ENCODE data around the gene UNC5C. TPM values are rescaled to one million over a fixed set of nuclear protein-coding genes. Genes with fewer than 3 reads are reported as not detected.

UNC5C gene
- polyA plus RNA-seq, 1 of the 3 experiments (the other 2 are of a cell fraction): 3.3 TPM

GRCh38 chr4:95450294-95450693, 98.5 kb downstream of the UNC5C start:
- Histone ChIP-seq H3K9ac (no peak overlapping the region), H3K27ac (ENCODE audit: low read depth in 2 of 2, low read length in 1 of 2) (no peak overlapping the region; a peak in 1 of 4 replicates), H3K79me2 (ENCODE audit: insufficient read depth) (no peaks in the 10 kb centered on the region), H3K4me2 (no peak overlapping the region), H3K4me1 (ENCODE audit: control insufficient read depth in 1 of 2, insufficient read depth in 2 of 2, low read depth in 1 of 2, low read length in 1 of 2) (peaks cover 0 to 15% of the 10 kb centered on the region in 2 experiments; a peak in 2 of 4 replicates), H2AFZ (ENCODE audit: low read depth) (no peak overlapping the region), H3K9me2 (no peaks in the 10 kb centered on the region), H3K4me3 (ENCODE audit: low read depth in 2 of 2, low read length in 1 of 2) (no peak overlapping the region), H4K20me1 (ENCODE audit: insufficient read depth) (no peaks in the 10 kb centered on the region), H3F3A (replicated peaks; ENCODE audit: insufficient read depth) (no peaks in the 10 kb centered on the region), H3K27me3 (ENCODE audit: insufficient read depth) (no peaks in the 10 kb centered on the region), H3K36me3 (replicated peaks in 1 of 2; ENCODE audit: control insufficient read depth in 1 of 2, insufficient read depth in 2 of 2, low read length in 1 of 2) (peaks cover 0 to 12% of the 10 kb centered on the region in 2 experiments), H3K9me3 (no peaks in the 10 kb centered on the region)
- POLR2A ChIA-PET: no interaction called here
- CTCF ChIA-PET: no interaction called here
- no peak for TF ChIP-seq USF1 (IDR thresholded peaks at IDR 0.05; ENCODE audit: borderline replicate concordance, low read depth)
- no peak for TF ChIP-seq MEF2A (IDR thresholded peaks at IDR 0.05; ENCODE audit: borderline replicate concordance, low read depth)
- no peak for TF ChIP-seq GABPA (IDR thresholded peaks at IDR 0.05; ENCODE audit: low read depth)
- no peak for TF ChIP-seq EZH2phosphoT487 (IDR thresholded peaks at IDR 0.05; ENCODE audit: borderline replicate concordance, low read depth)
- TF ChIP-seq TEAD4 (IDR thresholded peaks at IDR 0.05; ENCODE audit: borderline replicate concordance, insufficient read depth): no peak
- no peak for TF ChIP-seq EP300 (IDR thresholded peaks at IDR 0.05; ENCODE audit: borderline replicate concordance in 1 of 2, low read depth in 1 of 2, low read length in 1 of 2)
- no peak for TF ChIP-seq MXI1 (IDR thresholded peaks at IDR 0.05; ENCODE audit: low read depth, low read length)
- no peak for TF ChIP-seq JUND (IDR thresholded peaks at IDR 0.05)
- no peak for TF ChIP-seq ELF1 (IDR thresholded peaks at IDR 0.05)
- no peak for TF ChIP-seq SMC3 (IDR thresholded peaks at IDR 0.05; ENCODE audit: low read depth, low read length)
- DNase-seq: no peak
- 92% methylated on average over 2 of the region's 2 CpGs for WGBS (ENCODE audit: low lambda C conversion rate)

- H4K20me1 ChIP-seq (ENCODE audit: insufficient read depth): no peaks in the 10 kb centered on the region
- no peaks in the 10 kb centered on the region for H3K9me2 ChIP-seq
- ChIA-PET POLR2A (no interaction called here), CTCF (interaction anchor here (1.2 kb wide), 1 partner anchor 30 kb away, joined by 3 read pairs; no protein-coding TSS in a partner anchor)
- H2AFZ ChIP-seq (ENCODE audit: low read depth): no peak overlapping the region
- no peak overlapping the region for H3K9ac ChIP-seq
- no peak for TF ChIP-seq FOXJ3 (CRISPR knock-in tag; IDR thresholded peaks at IDR 0.05)
- TF ChIP-seq ZBTB33 (IDR thresholded peaks at IDR 0.05; ENCODE audit: borderline replicate concordance, low read depth): no peak
- TF ChIP-seq USF2 (IDR thresholded peaks at IDR 0.05; ENCODE audit: borderline replicate concordance, low read depth, low read length): no peak
- no peak for TF ChIP-seq TEAD4 (IDR thresholded peaks at IDR 0.05; ENCODE audit: borderline replicate concordance, insufficient read depth)
- TF ChIP-seq RCOR1 (IDR thresholded peaks at IDR 0.05; ENCODE audit: low read length): no peak
- no peak for TF ChIP-seq FOSL2 (IDR thresholded peaks at IDR 0.05; ENCODE audit: borderline replicate concordance, low read depth)
- TF ChIP-seq POLR2AphosphoS5 (IDR thresholded peaks at IDR 0.05; ENCODE audit: low read depth, low read length): no peak
- TF ChIP-seq YY1 (IDR thresholded peaks at IDR 0.05; ENCODE audit: low read depth): no peak
- TF ChIP-seq EP300 (IDR thresholded peaks at IDR 0.05; ENCODE audit: borderline replicate concordance in 1 of 2, low read depth in 1 of 2, low read length in 1 of 2): no peak
- no peak for TF ChIP-seq RXRA (IDR thresholded peaks at IDR 0.05; ENCODE audit: borderline replicate concordance, low read depth)
- no peak for TF ChIP-seq MAX (IDR thresholded peaks at IDR 0.05; ENCODE audit: low read depth)
- no peak for TF ChIP-seq SMC3 (IDR thresholded peaks at IDR 0.05; ENCODE audit: low read depth, low read length)
- WGBS (ENCODE audit: low lambda C conversion rate): 96% methylated on average over 4 of the region's 4 CpGs
- no peak for DNase-seq
- no peak overlapping the region for H3K27ac ChIP-seq (ENCODE audit: low read depth in 2 of 2, low read length in 1 of 2)
- H3K79me2 ChIP-seq (ENCODE audit: insufficient read depth): no peaks in the 10 kb centered on the region
- H3K4me2 ChIP-seq: no peak overlapping the region
- peaks cover 0 to 10% of the 10 kb centered on the region in 2 experiments; a peak in 1 of 4 replicates for H3K4me1 ChIP-seq (ENCODE audit: control insufficient read depth in 1 of 2, insufficient read depth in 2 of 2, low read depth in 1 of 2, low read length in 1 of 2)
- no peaks in the 10 kb centered on the region for H3K9me3 ChIP-seq
- peaks cover 0 to 14% of the 10 kb centered on the region in 2 experiments for H3K36me3 ChIP-seq (replicated peaks in 1 of 2; ENCODE audit: control insufficient read depth in 1 of 2, insufficient read depth in 2 of 2, low read length in 1 of 2)
- no peaks in the 10 kb centered on the region for H3K27me3 ChIP-seq (ENCODE audit: insufficient read depth)
- no peaks in the 10 kb centered on the region for H3F3A ChIP-seq (replicated peaks; ENCODE audit: insufficient read depth)
- H3K4me3 ChIP-seq (ENCODE audit: low read depth in 2 of 2, low read length in 1 of 2): no peak overlapping the region
Measured at GRCh38 chr4:95446173-95446572, 102.6 kb downstream of the UNC5C start.
